Activated CD8-positive, alpha-beta memory T cell treated with anti-CD3 and anti-CD28 coated beads for 1 hour (primary cell): Measurements from ENCODE around the gene NUP155.
"Not testable (repeated sequence)": the region's sequence is repeated elsewhere in the genome, so short reads cannot be mapped to it uniquely, and the experiment has no call there.

ENCODE experiments used
- DNase-seq, 2 donors: peaks; one replicate each; pipeline ENCODE4 v3.0.0-alpha.2; 2020; ENCODE audit warnings: low read depth in 1 of 2; ENCODE audit errors: extremely low read depth in 1 of 2

Gene NUP155

DNA sequence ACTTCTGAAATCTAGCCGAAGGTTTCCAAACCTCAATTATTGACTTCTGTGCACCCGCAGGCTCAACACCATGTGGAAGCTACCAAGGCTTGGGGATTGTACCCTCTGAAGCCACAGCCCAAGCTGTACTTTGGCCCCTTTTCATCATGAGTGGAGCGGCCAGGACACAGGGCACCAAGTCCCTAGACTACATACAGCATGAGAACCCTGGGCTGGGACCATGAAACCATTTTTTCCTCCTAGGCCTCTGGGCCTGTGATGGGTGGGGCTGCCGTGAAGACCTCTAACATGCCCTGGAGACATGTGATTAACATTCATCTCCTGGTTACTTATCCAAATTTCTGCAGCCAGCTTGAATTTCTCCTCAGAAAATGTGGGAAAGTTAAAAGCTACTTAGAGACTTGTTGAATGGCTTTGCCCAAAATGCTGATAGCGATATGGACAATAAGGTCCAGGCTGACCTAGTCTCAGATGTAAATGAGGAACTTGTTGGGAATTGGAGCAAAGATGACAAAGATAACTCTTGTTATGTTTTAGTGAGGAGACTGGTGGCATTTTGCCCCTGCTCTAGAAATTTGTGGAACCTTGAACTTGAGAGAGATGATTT lies 87.6 kb downstream of the NUP155 start:
- DNase-seq: no peak

DNA sequence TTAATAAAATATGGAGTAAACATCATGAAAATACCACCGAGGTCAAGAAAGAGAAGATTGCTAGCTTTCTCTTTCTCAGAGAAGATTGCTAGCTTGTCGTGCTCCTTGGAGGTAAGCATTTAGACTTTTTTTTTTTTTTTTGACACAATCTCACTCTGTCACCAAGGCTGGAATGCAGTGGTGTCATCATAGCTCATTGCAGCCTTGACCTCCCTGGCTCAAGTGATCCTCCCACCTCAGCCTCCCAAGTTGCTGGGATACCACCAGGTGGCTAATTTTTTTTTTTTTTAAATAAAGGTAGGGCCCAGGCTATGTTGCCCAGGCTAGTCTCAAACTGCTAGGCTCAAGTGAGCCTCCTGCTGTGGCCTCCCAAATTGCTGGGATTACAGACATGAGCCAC lies 95.4 kb downstream of the NUP155 start:
- no peak for DNase-seq

DNA sequence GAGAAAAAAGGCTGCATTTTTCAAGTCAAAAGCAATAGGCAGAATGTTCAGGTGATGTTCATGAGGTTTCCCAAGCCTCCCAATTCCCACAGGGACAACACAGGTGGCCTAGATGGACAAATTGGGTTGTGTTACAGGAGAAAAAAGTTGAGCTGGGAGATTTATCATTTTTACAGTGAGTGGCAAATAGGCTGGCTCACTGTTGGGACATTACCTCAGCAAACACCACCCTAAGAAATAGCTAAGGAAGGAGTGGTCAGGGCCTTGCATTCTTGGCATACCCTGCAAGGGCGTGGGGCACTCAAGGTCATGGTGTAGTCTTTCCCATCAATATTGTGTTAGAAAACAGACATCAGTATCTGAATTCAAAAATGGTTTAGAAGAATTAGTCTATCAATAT lies 98.4 kb downstream of the NUP155 start:
- no peak for DNase-seq

DNA sequence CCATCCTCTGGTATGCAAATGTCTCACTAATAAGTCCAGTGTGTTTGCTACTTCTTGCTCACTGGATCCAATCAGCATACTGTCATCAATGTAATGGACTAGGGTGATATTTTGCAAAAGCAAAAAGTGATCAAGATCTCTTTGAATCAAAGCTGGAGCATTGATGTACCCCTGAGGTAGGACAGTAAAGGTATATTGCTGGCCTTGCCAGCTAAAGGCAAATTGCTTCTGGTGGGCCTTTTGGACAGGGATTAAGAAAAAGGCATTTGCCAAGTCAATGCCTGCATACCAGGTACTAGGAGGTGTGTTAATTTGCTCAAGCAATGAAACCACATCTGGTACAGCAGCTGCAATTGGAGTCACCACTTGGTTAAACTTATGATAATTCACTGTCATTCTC lies 102.8 kb downstream of the NUP155 start:
- DNase-seq: not testable (repeated sequence)

DNA sequence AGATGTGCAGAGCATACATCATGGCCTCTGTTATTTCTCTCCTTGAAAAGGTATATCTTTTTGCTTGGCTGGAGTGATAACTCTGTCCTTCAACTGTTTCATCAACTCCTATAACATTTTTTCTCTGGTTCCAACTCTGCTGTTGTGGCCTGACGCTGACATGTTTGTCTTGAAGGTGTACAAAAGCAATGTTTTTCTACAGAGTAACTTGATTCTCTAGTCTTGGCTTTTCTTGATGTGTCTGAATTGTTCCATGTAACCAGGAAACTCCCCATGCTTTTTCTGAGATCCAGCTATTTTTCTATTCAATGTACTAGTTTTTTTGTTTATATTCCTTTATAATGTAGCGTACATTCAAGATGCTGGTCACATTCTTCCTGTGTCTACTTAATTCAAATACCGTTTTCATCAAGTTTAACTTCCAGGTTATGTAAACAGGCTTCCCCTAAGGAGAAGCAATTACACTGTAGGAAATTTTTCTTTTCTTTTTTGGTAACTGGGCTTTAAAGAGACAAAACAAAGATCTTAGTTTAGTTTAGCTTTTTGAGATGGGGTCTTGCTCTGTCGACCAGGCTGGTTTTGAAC lies 115.0 kb downstream of the NUP155 start:
- no peak for DNase-seq

DNA sequence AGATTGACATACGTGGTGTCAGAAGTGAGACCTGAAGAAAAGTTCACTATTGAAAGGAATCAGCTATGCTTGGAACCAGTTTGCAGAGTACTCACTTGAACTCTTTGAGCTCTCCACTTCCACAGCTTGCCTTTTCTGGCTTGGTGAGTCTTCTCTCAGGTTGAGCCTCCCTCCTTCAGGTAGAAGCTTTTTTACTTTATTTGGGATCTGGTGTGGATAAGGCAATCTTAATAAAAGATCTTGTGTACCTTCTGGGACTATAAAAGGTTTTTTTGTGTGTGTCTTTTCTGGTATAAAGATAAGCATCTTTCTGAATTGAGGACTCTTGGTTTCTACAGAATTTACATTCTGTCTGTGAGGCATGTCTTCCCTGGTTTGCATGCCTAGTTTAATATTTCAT lies 116.3 kb downstream of the NUP155 start:
- no peak for DNase-seq

DNA sequence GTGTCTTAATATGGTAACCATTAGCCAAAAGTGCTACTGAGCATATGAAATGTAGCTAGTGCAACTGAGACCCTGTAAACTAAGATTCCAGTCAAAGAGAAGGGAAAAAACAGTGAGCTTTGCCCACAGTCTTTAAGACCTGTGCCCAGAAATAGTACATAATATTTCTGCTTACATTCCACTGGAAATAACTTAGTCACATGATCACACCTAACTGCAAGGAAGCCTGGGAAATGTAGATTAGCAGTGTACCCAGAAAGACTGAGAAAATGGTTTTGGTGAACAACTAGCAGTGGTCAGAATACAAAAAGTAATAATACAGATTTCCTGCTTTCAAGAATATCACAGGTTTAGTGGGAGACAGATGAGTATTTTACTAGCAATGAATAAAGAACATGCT lies 119.2 kb downstream of the NUP155 start:
- DNase-seq: no peak

DNA sequence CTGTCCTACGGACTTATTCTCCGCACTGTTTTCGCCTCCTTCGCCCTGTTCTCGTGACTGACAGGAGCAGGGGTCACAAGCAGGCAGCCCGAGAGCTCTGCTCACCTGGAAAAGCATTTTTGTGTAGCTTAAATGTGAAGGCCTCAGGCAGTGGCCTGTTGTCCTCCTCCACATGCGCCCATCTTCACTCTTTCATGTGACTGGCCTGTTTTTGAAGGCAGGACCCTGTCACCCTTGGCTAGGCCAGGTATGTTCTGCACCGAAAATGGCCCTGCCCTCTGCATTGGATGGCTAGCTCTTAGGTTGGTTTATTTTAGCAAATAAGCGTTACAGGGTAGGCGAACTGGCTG lies 121.1 kb downstream of the NUP155 start:
- no peak for DNase-seq

DNA sequence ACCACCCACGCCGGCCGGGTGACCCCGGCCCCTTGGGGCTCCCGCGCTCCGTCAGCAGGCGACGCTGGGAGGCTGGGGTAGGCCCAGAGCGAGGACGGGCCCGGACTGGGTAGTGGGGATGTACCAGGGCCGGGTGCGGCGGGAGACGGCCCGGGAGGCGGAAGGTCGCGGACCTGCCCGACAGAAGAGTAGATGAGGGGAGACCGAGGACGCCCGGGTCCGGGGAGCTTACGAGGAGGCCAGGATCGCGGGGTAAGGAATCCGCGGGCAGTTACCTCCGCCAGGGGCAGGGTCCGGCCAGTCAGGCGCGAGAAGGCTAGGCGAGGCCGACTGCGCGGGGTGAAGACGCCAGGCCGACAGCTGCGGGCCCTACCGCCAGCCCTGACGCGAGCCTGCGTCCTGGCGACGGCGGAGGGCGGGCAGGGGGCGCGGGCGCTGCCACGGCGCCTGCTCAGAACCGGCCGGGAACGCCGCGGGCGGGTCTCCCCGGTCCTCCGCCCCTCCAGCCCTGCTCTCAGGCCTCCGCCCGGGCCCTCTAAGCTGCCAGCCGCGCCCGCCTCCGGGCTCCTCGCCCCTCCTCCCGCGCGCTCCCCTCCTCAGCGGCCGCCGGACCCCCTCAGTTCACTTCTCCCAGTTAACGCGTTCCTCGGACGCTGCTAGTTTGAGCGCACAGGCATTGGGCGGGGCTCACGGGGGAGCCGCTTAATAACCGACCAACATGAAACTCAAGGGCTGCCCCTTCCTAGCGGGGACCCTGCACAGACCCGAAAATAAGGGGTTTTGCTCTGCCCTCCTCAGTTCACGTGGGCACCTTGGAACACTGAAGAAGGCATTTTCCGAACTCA lies 121.7 kb downstream of the NUP155 start, which contains the start of gene CPLANE1:
CPLANE1 (minus strand) TSS at position 407 of the 845 bp plus-strand sequence. CDS start 1,678 bp downstream, outside the sequence.
- DNase-seq: peak; percentile 8 to 40

DNA sequence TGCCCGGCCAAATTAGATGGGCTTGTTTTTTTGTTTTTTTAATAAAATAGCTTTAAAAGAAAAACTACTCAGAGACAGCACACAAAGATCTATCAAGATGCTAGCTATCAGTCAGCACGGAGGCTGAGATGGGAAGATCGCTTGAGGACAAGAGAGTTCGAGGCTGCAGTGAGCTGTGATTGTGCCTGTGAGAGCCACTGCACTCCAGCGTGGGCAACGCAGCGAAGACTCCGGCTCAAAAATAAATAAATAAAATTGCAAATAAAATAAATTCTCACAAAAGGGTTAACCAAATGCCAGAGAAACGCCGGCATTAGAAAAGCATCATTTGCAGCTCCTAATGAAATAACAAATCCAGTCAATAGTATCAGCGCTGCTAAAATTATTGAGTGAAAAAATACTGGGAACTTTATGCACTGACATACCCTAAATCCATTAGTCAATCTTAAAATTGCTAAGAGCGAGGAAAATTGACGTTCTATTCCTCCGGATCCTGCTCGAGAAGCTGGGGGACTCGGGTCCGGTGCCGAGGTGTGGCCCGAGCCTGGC lies 122.4 kb downstream of the NUP155 start:
- no peak for DNase-seq

DNA sequence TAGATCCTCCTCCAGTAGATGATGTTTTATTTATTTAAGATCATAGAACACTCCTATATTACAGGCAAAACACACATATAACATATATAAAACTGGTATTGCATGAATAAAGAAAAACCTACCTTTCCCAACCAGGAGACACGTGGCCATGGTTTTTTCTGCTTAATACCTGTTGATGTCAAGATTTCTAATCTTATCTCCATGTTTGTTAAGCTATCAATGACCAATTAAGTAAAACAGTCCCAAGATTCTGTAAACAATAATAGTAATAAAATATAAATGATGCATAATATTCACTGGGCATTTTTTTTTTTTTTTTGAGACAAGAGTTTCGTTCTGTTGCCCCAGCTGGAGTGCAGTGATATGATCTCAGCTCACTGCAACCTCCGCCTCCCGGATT lies 123.4 kb downstream of the NUP155 start:
- DNase-seq: no peak

DNA sequence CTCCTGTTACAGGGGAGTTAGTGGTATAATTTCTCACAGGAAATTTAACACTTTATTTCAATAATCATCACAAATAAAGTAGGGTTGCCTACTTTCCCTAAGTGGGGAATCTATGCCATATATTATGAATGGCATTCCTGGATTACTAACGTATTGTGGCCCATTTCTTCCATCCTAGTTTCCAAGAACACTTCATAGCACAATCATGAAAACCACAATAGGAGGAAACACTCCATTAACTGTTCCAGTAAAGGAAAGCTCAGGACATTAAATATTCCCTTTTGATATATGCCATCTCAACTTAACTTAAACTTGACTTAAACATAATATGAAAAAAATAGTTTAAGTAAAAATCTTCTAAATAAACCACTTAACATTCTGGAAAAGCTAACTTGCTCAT lies 123.9 kb downstream of the NUP155 start:
- DNase-seq: no peak
